Stomach smooth muscle (tissue), 2 donors: Measurements from ENCODE around the gene DEAF1.
"Not testable (repeated sequence)": the region's sequence is repeated elsewhere in the genome, so short reads cannot be mapped to it uniquely, and the experiment has no call there.

Experiments used
- H3K27ac ChIP-seq: one replicate; pipeline ENCODE4 v1.7.0; 2013; ENCODE audit warnings: mild to moderate bottlenecking, low read length, inconsistent platforms
- H3K27me3 ChIP-seq, 2 donors: one replicate each; pipeline ENCODE4 v1.7.0; 2013; ENCODE audit warnings: low read length in 2 of 2; ENCODE audit not compliant: insufficient read depth in 2 of 2, control insufficient read depth in 1 of 2
- H3K36me3 ChIP-seq, 2 donors: one replicate each; pipeline ENCODE4 v1.7.0; 2013; ENCODE audit warnings: low read length in 2 of 2; ENCODE audit not compliant: control insufficient read depth in 2 of 2, insufficient read depth in 2 of 2
- H3K4me1 ChIP-seq: one replicate; pipeline ENCODE4 v1.7.0; 2013; ENCODE audit warnings: low read length; ENCODE audit not compliant: control insufficient read depth, insufficient read depth
- H3K4me3 ChIP-seq, 2 donors: one replicate each; pipeline ENCODE4 v1.7.0; 2013; ENCODE audit warnings: low read length in 2 of 2
- H3K9ac ChIP-seq, 2 donors: one replicate each; pipeline ENCODE4 v1.7.0; 2013; ENCODE audit warnings: low read length in 2 of 2, mild to moderate bottlenecking in 1 of 2
- H3K9me3 ChIP-seq, 2 donors: one replicate each; pipeline ENCODE4 v1.7.0; 2013; ENCODE audit warnings: low read length in 2 of 2; ENCODE audit not compliant: control insufficient read depth in 2 of 2
- donor health status: healthy.
- donor health status: Pancreatic carcinoma.

Gene DEAF1

DNA sequence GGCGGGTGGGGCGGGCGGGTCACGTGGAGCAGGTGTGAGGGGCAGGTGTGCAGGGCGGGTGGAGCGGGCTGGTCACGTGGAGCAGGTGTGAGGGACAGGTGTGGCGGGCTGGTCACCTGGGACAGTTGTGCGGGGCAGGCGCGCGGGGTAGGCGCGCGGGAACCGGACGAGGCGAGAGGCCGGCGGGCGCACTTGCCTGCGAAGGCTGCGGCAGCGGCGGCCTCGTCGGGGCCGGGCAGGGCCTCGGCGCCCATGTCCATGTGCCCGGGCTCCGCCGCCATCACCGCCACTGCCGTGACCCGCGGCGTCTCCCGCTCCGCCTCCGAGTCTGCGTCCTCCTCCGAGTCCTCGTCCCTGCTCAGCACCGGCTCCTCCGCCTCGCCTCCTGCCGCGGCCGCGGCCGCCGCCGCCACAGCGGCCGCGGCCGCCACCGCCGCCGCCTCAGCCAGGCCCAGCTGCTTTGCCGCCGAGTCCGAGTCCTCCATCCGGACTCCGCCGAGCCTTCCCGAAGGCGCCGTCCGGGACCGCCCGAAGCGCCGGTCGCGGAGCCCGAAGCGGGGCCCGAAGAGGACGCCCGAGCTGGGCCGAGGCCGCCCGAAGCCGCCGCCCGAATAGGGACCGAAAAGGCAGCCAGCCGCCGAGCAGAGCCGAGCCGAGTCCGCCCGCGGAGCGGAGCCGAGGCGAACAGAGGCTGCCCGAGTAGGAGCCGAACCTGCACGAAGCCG lies at the start of gene DEAF1:
TSS of gene DEAF1 (minus strand) at position 660 of the 725 bp plus-strand sequence. CDS start at position 485, 175 bp downstream.
- Histone ChIP-seq H3K27me3 (no peaks in the 10 kb centered on the region), H3K9me3 (no peaks in the 10 kb centered on the region), H3K36me3 (peaks cover 1 to 6% of the 10 kb centered on the region in 2 donors), H3K4me1 (peaks cover 43% of the 10 kb centered on the region), H3K27ac (peak within 1 kb of the TSS; percentile 98), H3K4me3 (peak within 1 kb of the TSS; percentile 82 to 84), H3K9ac (peak within 1 kb of the TSS; percentile 95 to 98)

- Histone ChIP-seq H3K27ac (no peak overlapping the region), H3K9ac (no peak overlapping the region), H3K4me1 (peaks cover 11% of the 10 kb centered on the region), H3K9me3 (no peaks in the 10 kb centered on the region), H3K36me3 (no peaks in the 10 kb centered on the region), H3K27me3 (no peaks in the 10 kb centered on the region), H3K4me3 (no peak overlapping the region)
These were observed 47.7 kb upstream of the DEAF1 start for GRCh38 chr11:742571-743201.

- H3K36me3 ChIP-seq, result no peaks in the 10 kb centered on the region
- no peak overlapping the region for H3K9ac ChIP-seq
- no peak overlapping the region for H3K4me3 ChIP-seq
- H3K9me3 ChIP-seq, result no peaks in the 10 kb centered on the region
- H3K27me3 ChIP-seq, result peaks cover 0 to 3% of the 10 kb centered on the region in 2 donors
- H3K4me1 ChIP-seq, result peaks cover 9% of the 10 kb centered on the region
- no peak overlapping the region for H3K27ac ChIP-seq
These were observed 47.1 kb upstream of the DEAF1 start for GRCh38 chr11:742156-742546.

DNA sequence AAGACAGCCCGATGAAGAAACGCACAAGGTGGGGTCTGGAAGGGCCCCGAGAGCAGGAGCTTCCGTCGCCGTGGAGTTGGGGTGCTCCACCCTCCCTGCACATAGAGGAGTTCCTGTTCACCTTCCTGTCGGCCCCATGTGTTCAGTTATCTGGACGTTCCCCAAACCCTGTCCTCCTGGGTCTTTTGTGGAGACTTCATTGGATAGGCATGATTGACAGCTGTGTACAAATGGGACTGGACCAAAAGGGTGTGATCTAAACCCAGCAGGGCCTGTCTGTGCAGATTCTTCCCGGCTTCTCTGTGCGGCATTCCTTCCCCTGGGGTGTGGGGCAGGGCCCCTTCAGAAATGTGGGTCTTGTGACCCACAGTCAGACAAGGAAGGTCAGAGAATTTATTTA lies 42.9 kb upstream of the DEAF1 start:
- not testable (repeated sequence) for H3K9me3 ChIP-seq, H3K27me3 ChIP-seq, H3K4me3 ChIP-seq, H3K4me1 ChIP-seq, H3K36me3 ChIP-seq, H3K27ac ChIP-seq, H3K9ac ChIP-seq

DNA sequence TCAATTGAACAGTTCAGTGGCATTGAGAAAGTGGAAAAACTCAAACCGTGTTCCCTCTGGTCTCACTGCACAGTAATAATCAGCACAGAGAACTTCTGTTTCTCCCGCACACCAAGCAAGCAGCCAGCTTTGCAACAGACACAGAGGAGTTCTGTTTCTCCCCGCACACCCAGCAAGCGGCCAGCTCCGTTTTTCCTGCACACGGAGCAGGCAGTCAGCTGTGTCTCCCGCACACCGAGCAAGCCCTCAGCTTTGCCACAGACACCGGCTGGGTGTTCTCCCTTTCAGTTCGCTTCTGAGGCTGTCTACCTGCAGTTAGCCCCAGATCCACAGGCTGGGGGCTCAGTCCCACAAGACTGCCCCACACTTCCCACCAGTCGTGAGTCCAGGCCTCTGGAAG lies 42.3 kb upstream of the DEAF1 start:
- Histone ChIP-seq H3K27ac (no peak overlapping the region), H3K4me3 (no peak overlapping the region), H3K27me3 (peaks cover 0 to 3% of the 10 kb centered on the region in 2 donors), H3K36me3 (no peaks in the 10 kb centered on the region), H3K9ac (no peak overlapping the region), H3K9me3 (no peaks in the 10 kb centered on the region), H3K4me1 (no peaks in the 10 kb centered on the region)

DNA sequence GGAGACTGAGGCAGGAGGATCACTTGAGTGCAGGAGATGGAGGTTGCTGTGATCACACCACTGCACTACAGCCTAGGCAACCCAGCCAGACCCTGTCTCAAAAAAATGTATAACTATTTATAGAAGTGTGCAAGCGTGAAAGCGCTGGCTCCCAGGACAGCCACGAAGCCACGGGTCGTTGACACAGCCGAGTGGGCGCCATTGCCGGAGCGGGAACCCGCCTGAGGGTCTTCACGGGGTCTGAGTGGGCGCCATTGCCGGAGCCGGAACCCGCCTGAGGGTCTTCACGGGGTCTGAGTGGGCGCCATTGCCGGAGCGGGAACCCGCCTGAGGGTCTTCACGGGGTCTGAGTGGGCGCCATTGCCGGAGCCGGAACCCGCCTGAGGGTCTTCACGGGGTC lies 39.5 kb upstream of the DEAF1 start:
- not testable (repeated sequence) for H3K27me3 ChIP-seq, H3K9me3 ChIP-seq, H3K36me3 ChIP-seq, H3K27ac ChIP-seq, H3K4me3 ChIP-seq, H3K9ac ChIP-seq, H3K4me1 ChIP-seq

DNA sequence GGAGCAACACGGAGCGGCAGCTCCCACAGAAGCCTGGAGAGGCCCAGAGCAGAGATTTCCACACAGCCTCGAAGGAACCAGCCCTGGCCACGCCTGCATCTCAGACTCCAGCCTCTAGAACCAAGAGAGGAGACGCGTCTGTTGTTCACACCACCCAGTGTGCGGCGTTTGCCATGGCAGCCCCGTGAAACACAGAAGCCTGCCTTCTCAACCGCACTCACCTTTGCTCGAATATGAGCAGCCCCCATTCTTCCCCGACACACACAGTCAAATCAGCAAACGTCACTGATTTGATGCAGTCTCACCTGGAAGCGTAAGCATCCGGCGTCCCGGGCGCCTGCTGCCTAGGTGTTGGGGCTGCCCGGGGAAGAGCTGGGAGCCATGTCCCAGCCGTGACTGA lies 38.0 kb upstream of the DEAF1 start:
- Histone ChIP-seq H3K36me3 (no peaks in the 10 kb centered on the region), H3K27ac (no peak overlapping the region), H3K4me3 (no peak overlapping the region), H3K9ac (no peak overlapping the region), H3K27me3 (peaks cover 5 to 15% of the 10 kb centered on the region in 2 donors), H3K9me3 (no peaks in the 10 kb centered on the region), H3K4me1 (peaks cover 6% of the 10 kb centered on the region)

DNA sequence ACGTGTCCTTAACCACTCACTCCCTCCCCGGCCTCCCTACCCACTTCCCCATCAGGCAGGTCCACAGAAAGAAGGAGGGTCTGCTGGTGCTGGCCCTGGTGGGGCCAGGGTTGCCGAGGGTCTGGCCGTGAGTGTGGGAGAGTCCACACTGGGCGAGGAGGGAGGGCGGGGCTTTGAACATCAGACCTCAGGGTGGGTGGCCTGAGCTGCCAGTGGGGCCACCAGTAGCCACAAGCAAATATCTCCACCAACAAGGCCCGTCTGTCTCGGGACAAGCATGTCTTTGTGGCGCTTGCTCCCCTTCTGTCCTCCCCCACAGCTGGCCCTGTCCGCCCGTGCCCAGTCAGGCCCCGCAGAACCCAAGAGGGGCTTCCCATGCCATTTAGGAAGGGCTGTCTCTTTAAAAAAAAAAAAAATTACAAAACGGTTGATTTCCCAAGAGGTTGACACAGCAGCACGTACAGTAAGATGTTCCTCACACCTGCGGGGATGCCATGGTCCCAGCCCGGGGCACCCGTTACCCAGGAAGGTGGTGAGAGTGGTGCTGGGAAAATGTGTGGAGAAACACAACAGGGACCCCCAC lies 34.6 kb upstream of the DEAF1 start:
- H3K4me3 ChIP-seq, result no peak overlapping the region
- H3K27me3 ChIP-seq, result peaks cover 18 to 48% of the 10 kb centered on the region in 2 donors
- H3K4me1 ChIP-seq, result peaks cover 23% of the 10 kb centered on the region
- H3K9me3 ChIP-seq, result no peaks in the 10 kb centered on the region
- no peaks in the 10 kb centered on the region for H3K36me3 ChIP-seq
- no peak overlapping the region for H3K27ac ChIP-seq
- H3K9ac ChIP-seq, result no peak overlapping the region

DNA sequence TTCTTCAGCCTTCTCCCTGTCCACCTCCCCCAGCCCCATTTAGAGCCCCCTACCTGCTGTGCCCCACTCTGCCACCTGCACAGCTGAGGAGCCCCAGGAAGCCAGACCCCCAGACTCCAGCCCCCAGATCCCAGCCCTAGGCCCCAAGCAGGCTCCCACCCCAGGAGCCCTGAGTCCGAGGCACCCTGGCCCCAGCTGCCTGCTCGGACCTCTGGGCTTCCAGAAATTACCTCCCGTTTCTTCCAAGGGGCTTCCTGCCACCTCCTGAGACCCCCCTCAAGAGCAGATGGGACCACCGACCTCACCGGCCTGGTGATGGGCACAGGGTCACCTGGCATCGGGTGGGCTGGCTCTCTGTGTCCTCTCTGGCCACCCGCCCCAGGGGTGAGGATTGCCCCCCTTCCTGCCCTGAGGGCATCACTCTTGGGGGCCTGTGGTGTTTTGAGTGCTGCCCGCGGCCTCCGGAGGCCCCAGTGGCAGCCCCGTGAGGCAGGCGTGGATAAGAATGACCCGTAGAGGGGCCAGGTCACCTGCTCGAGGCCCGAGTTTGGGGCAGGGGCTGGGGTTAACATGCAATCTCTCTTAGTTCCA lies 34.0 kb upstream of the DEAF1 start:
- peaks cover 22 to 54% of the 10 kb centered on the region in 2 donors for H3K27me3 ChIP-seq
- no peak overlapping the region for H3K27ac ChIP-seq
- H3K9me3 ChIP-seq, result no peaks in the 10 kb centered on the region
- peaks cover 23% of the 10 kb centered on the region for H3K4me1 ChIP-seq
- H3K4me3 ChIP-seq, result no peak overlapping the region
- H3K9ac ChIP-seq, result no peak overlapping the region
- no peaks in the 10 kb centered on the region for H3K36me3 ChIP-seq

DNA sequence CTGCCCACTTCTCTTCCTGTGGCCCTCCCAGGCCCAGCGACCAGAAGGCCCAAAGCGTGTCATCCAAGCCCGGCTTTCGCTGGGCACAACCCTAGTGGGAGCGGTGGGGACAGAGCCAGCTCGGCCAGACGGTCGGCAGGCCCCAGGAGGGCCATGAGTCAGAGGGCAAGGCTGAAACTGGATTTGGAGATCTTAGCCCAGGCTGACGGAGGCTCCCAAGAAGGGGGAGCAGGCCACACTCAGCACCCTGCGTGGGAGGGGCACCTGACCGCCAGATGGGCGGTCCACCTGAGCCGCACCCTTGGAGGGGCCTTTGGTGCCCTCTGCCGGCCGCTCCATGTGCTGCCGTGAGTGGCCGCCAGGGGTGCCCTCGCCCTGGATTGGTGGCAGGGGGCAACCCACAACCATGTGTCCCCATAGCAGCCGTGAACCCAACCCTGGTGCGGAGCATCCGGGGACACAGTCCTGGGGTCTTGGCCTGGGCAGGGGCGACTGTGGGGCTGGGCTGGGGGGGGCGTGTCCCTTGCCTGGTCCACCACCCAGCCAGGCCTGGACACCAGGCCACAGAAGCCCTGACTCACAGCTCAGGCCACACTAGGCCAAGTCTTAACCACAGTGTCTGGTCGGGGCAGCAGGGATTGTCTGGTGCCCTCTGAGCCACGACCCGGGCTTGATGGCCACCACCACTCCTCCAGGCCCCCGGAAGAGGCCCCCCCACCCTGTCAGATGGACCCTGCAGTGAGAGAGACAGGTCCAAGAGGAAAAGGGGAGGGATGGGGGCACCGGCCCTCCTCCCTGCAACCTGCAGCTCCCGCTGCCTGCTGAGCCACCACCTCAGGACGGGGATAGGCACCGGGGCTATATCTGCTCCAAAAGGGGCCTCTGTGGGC lies 33.1 kb upstream of the DEAF1 start:
- no peak overlapping the region for H3K4me3 ChIP-seq
- no peaks in the 10 kb centered on the region for H3K36me3 ChIP-seq
- H3K4me1 ChIP-seq, result peaks cover 23% of the 10 kb centered on the region
- no peaks in the 10 kb centered on the region for H3K9me3 ChIP-seq
- H3K27me3 ChIP-seq, result peaks cover 22 to 63% of the 10 kb centered on the region in 2 donors
- H3K9ac ChIP-seq, result no peak overlapping the region
- no peak overlapping the region for H3K27ac ChIP-seq
